HepG2 (cell line): Measurements from ENCODE around the gene GNG4. TPM values are rescaled to one million over a fixed set of nuclear protein-coding genes. Genes with fewer than 3 reads are reported as not detected.

Experiments
- CCDC6 ChIP-seq: sonication (generic); formaldehyde crosslinking; IDR thresholded peaks from 2 replicates; pipeline ENCODE4 v1.8.1; 2022; ENCODE audit warnings: mild to moderate bottlenecking, missing genetic modification reagents, moderate library complexity
- DMAP1 ChIP-seq: IDR thresholded peaks from 2 replicates; pipeline ENCODE4 v1.6.1; 2016
- GABPB1 ChIP-seq: IDR thresholded peaks from 2 replicates; pipeline ENCODE4 v1.6.1; 2016; ENCODE audit warnings: mild to moderate bottlenecking, missing genetic modification reagents, moderate library complexity, missing compliant biosample characterization
- GFI1 ChIP-seq: sonication (generic); formaldehyde crosslinking; IDR thresholded peaks from 2 replicates; pipeline ENCODE4 v1.5.0; 2020; ENCODE audit warnings: missing genetic modification reagents, mild to moderate bottlenecking, borderline replicate concordance
- RBFOX2 ChIP-seq: fragments of 200-400 bp; formaldehyde crosslinking; IDR thresholded peaks from 2 replicates; pipeline ENCODE4 v1.6.1; 2017; ENCODE audit warnings: low read depth, mild to moderate bottlenecking, low read length
- TCF7 ChIP-seq: sonication (generic); IDR thresholded peaks from 2 replicates; pipeline ENCODE4 v1.6.1; 2016; ENCODE audit warnings: antibody characterized with exemption, low read depth
- YEATS2 ChIP-seq: sonication (generic); formaldehyde crosslinking; IDR thresholded peaks from 2 replicates; pipeline ENCODE4 v1.4.0; 2020; ENCODE audit warnings: missing genetic modification reagents, borderline replicate concordance
- ZNF20 ChIP-seq: sonication (generic); formaldehyde crosslinking; IDR thresholded peaks from 2 replicates; pipeline ENCODE4 v1.4.0; 2020; ENCODE audit warnings: mild to moderate bottlenecking, moderate library complexity, missing genetic modification reagents
- ZNF260 ChIP-seq: sonication (generic); formaldehyde crosslinking; IDR thresholded peaks from 2 replicates; pipeline ENCODE4 v1.4.0; 2020; ENCODE audit warnings: missing genetic modification reagents, low read depth, mild to moderate bottlenecking, borderline replicate concordance
- ZNF407 ChIP-seq: sonication (generic); formaldehyde crosslinking; IDR thresholded peaks from one replicate; pipeline ENCODE4 v1.5.1; 2020; ENCODE audit warnings: mild to moderate bottlenecking, missing genetic modification reagents; ENCODE audit errors: not compliant biosample characterization
- ZNF441 ChIP-seq: sonication (generic); formaldehyde crosslinking; IDR thresholded peaks from 2 replicates; pipeline ENCODE4 v1.7.0; 2021; ENCODE audit warnings: missing genetic modification reagents, borderline replicate concordance
- ZNF564 ChIP-seq: sonication (generic); formaldehyde crosslinking; IDR thresholded peaks from 2 replicates; pipeline ENCODE4 v1.8.1; 2023; ENCODE audit warnings: mild to moderate bottlenecking, missing genetic modification reagents
- ZNF687 ChIP-seq: sonication (generic); formaldehyde crosslinking; IDR thresholded peaks from 2 replicates; pipeline ENCODE4 v1.5.1; 2020; ENCODE audit warnings: mild to moderate bottlenecking, missing genetic modification reagents, moderate library complexity
- ZNF768 ChIP-seq: sonication (generic); formaldehyde crosslinking; IDR thresholded peaks from 2 replicates; pipeline ENCODE4 v1.4.0; 2020; ENCODE audit warnings: missing genetic modification reagents
- polyA plus RNA-seq, 8 experiments: library from polyadenylated mRNA; depleted of rRNA in 3 of 8; stranded (reverse) in 7 of 8; unstranded in 1 of 8; fragments of >200 nt; fragmentation: Illumina TruSeq in 4 of 8; extraction: Trizol in 4 of 8; gene quantifications; 2 replicates each; pipeline versions ENCODE4 v1.2.1 to v1.2.3, GENCODE V29; 2011 to 2016; ENCODE audit warnings: low read depth in 4 of 8, missing spikeins in 1 of 8, mixed read lengths in 1 of 8; ENCODE audit not compliant: insufficient read depth in 1 of 8
- total RNA-seq, 5 experiments: library from RNA; depleted of rRNA; stranded (reverse); fragments of >200 nt; fragmentation: Illumina TruSeq; extraction: Trizol; gene quantifications; 2 replicates each; pipeline ENCODE4 v1.2.3, GENCODE V29; 2016; ENCODE audit warnings: low read depth in 1 of 5
- TF ChIP-seq, protein P1 (sequence below): sonication (generic); formaldehyde crosslinking; IDR thresholded peaks from 2 replicates; pipeline ENCODE4 v1.4.0; 2020; ENCODE audit warnings: missing genetic modification reagents

The GNG4 gene
- total and polyA plus RNA-seq, 2 of the 13 experiments (the other 11 are each of a cell fraction or from before 2014, with no cell fraction given): 27.1 to 69.5 TPM

DNA sequence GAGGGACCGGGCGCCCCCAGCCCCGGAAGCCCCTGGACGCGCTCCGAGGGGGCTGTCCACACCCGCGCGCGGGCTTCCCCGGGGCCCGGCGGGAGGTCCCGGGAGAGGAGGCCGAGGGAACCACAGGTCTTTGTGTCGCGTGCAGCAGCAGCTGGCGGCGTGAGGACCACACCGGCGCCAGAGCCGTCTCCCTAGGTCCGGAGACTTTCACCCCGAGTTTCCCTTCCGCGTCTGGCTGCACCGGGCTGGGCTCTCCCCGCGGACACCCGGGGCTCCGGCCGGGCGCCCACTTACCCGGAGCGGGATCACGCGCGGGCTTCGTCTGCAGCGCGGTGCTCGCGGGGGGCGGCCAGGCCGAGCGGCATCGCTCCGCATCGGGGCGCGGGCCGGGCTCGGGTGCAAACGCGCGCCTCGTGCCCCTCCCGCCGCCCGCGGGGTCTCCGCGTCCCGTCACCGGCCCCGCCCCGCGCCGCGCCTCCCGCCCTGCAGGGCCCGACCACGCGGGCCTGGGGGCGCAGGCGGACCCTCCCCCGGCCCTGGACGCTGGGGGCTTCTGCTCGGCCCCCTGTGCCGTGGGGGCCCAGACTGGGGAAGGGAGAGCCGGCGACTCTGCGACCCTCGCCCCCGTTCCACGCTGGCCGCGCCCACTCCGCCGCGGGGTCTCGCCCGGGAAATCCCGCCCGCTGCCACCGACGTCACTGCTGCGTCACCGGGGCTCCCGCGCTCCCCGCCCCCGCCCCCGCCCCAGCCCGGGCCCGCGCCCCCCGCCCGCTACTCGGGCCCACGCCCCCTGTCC is at the start of gene GNG4 (continued):
- TF ChIP-seq ZNF687 (CRISPR knock-in tag) (peak; percentile 45; the same call in 1 of the 2 replicates), GFI1 (peak; percentile 22; the same call in 1 of the 2 replicates), TCF7 (no peak), CCDC6 (CRISPR knock-in tag) (0 out of 2 replicates have a peak, but pooled peaks have one; percentile 39), DMAP1 (CRISPR knock-in tag) (peak; percentile 55; the same call in 1 of the 2 replicates), YEATS2 (CRISPR knock-in tag) (0 out of 2 replicates have a peak, but pooled peaks have one; percentile 11), ZNF20 (CRISPR knock-in tag) (no peak), ZNF768 (CRISPR knock-in tag) (peak; percentile 61; the same call in 1 of the 2 replicates), GABPB1 (peak; percentile 11; the same call in 1 of the 2 replicates), RBFOX2 (peak; percentile 64), ZNF564 (CRISPR knock-in tag) (0 out of 2 replicates have a peak, but pooled peaks have one; percentile 65), ZNF407 (CRISPR knock-in tag) (peak; percentile 15), ZNF441 (no peak), ZNF260 (no peak)
- TF ChIP-seq, protein P1, sequence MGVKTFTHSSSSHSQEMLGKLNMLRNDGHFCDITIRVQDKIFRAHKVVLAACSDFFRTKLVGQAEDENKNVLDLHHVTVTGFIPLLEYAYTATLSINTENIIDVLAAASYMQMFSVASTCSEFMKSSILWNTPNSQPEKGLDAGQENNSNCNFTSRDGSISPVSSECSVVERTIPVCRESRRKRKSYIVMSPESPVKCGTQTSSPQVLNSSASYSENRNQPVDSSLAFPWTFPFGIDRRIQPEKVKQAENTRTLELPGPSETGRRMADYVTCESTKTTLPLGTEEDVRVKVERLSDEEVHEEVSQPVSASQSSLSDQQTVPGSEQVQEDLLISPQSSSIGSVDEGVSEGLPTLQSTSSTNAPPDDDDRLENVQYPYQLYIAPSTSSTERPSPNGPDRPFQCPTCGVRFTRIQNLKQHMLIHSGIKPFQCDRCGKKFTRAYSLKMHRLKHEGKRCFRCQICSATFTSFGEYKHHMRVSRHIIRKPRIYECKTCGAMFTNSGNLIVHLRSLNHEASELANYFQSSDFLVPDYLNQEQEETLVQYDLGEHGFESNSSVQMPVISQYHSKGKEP (CRISPR knock-in tag): no peak
